ENCODE data around the gene KANK3. TPM values are rescaled to one million over a fixed set of nuclear protein-coding genes. Genes with fewer than 3 reads are reported as not detected.
"Not testable (repeated sequence)": the region's sequence is repeated elsewhere in the genome, so short reads cannot be mapped to it uniquely, and the experiment has no call there.

Gene KANK3
- total RNA-seq, 1 donor from 2014 or later, result 7.7 TPM

DNA sequence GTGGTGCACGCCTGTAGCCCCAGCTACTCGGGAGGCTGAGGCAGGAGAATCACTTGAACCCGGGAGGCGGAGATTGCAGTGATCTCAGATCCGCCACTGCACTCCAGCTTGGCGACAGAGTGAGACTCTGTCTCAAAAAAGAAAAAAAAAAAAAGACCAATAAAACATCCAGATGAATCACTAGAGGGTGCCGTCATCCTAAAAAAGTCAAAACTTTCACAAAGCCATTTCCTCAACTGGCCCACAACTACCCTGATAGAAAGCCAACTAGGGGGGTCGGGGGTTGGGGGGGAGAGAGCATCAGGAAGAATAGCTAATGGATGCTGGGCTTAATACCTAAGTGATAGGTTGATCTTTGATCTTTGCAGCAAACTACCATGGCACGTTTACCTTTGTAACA is 24.2 kb downstream of the KANK3 start:
- DNase-seq (ENCODE audit: low spot score), result not testable (repeated sequence)

DNA sequence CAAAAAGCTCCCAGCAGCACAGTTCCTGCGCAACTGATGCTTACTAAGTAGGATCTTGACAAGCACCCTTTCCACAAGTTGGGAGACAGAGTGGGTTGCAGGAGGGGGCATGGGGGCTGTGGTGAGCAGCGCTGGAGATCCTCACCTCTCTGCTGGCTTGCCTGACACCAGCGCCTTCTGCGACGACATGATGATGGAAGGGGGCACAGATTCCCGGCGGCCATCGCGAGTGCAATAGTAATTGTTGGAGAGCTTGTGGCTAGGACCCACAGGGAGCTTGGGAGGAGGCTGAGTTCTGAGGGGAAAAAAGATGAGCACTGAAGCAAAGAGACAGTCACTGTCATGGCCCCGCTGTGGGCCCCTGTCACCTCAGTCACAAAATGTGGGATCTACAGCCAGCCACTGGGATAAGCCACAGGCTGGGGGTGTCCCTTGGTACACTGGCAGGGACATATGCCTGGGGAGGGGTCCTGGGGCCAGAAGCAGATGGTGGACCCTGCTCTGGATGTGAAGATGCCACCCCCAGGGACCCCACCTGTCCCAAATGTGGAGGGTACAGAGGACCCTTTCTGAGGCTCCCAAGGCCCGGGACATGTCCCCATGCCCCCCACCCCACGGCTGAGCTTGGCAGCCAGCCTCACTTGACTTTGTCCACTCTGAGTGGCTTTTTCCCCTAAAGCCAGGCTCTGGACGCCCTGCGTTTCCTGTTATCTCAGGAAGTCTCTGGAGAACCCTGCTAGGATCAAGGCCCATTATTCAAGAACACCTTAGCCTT is 26.5 kb downstream of the KANK3 start:
- no peak for DNase-seq (ENCODE audit: low spot score)

DNA sequence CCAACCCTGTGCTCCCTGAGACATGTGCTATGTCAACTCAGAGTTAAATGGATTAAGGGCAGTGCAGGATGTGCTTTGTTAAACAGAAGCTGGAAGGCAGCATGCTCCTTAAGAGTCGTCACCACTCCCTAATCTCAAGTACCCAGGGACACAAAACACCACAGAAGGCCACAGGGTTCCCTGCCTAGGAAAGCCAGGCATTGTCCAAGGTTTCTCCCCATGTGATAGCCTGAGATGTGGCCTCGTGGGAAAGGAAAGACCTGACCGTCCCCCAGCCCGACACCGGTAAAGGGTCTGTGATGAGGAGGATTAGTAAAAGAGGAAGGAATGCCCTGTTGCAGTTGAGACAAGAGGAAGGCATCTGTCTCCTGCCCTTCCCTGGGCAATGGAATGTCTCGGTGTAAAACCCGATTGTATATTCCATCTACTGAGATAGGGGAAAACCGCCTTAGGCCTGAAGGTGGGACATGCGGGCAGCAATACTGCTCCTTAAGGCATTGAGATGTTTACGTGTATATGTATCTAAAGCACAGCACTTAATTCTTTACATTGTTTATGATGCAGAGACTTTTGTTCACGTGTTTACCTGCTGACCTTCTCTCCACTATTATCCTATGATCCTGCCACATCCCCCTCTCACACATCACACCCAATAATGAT is 28.0 kb downstream of the KANK3 start:
- not testable (repeated sequence) for DNase-seq (ENCODE audit: low spot score)

DNA sequence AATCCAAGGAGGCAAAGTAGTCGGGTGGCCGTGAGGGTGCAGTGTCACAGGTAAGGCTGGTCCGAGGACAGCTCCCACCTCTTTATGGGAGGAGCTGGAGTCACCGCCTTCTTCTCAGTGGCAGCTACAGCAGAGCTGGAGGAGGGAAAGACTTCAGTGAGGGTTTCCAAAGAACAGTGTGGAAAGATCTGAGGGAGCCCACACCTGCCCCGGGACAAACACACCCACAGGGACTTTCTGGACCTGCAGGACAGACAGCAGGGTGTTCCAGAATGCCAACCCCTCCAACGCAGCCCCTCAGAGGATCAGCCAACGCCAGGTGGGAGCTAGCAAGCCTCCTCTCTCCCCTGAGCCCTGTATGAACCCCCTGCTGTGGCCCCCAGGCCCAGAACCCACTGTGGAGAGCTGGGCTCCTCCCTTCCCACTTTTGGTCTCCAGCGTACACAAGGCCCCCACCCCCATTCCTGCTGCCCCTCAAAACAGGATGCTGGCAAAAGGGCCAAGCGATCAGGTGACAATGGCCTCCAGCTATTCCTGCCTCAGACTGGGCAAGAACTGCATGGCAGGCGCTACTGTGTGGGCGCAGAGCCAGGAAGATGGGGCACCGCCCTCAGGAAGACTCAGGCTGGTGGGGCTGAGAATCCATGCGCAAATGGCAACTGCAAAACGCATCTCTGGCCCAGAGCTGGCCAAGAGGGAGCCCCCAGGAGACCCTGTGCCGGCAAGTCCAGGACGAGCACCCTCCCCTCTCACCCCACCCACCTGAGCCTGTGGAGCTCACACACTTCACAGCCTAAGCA is 31.4 kb downstream of the KANK3 start:
- no peak for DNase-seq (ENCODE audit: low spot score)

DNA sequence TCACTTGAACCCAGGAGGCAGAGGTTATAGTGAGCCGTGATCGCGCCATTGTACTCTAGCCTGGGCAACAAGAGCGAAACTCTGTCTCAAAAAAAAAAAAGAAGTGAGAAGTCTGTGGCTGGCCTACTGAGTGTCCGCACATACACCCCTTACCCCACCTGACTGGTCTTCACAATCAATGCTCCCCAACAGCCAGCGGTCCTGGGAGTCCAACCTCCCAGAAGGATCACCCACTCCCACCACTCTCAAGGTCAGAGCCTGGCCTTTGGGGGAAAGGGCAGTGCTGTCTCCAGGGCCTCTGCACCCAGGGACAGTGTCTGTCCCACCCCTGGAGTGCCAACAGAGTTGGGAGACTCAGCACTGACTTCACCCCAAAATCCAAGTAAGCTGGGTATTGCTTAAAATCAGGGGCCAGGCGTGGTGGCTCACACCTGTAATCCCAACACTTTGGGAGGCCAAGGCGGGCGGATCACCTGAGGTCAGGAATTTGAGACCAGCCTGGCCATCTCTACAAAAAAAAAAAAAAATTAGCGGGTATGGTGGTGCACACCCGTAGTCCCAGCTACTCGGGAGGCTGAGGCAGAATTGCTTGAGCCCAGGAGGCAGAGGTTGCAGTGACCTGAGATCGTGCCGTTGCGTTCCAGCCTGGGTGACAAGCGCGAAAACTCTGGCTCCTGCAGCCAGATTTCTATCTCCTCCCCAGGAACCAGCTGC is 32.6 kb downstream of the KANK3 start:
- no peak for DNase-seq (ENCODE audit: low spot score)

DNA sequence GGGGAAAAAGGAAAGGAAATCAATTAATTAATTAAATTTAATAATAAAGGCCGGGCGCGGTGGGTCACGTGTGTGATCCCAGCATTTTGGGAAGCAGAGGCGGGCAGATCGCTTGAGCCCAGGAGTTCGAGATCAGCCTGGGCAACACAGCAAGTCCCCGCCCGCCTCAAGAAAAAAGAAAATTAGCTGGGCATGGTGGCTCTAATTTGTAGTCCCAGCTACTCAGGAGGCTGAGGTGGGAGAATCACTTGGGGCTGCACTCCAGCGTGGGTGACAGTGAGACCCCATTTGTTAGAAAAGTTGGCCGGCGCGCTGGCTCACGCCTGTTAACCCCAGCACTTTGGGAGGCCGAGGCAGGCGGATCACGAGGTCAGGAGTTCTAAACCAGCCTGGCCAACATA is 34.2 kb downstream of the KANK3 start:
- no peak for DNase-seq (ENCODE audit: low spot score)

DNA sequence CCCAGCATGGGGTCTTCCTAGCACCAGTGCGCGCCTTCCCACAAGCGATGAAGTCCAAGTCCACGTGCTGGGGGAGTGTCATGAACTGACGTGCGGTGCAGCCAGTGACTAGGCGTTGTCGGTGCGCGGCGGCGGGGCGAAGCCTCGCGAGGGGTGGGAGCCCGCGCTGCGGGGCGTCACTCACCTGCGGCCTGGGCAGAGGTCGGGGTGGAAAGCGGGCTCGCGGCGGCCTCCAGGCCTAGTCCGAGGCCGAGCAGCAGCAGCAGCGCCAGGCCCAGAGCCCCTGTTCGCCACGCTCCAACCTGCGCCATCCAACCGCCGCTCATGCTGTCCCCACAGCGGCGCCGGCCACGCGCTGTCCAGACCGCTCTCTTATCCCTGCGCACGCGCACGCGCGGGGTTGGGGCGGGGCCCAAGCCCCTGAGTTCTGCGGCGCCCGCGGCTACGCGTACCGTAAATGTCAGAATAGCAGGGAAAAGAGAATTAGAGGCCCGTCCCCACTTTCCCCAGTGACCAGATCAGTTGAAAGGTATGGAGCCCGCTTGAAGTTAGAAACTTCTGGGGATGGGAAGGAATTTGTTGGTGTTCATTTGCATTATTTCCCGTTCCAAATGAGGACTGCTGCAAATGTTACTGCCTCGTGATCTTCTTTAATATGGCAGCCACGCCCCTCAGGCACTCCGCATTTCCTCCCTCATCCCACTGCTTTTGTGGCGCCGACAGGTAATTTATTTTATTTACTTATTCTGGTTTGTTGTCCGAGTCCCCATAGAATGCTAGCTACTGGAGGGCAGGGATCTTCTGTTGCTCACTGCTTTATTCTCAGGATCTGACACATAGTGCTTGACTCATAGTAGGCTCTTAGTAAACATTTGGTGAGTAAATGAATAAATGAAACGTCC is 34.8 kb downstream of the KANK3 start, which contains the start of gene CD320:
Gene CD320, minus strand, starts transcription at position 394 of the 902 bp plus-strand sequence. Its CDS starts 68 bp downstream, at position 326.
- DNase-seq (ENCODE audit: low spot score), result peak; percentile 92

DNA sequence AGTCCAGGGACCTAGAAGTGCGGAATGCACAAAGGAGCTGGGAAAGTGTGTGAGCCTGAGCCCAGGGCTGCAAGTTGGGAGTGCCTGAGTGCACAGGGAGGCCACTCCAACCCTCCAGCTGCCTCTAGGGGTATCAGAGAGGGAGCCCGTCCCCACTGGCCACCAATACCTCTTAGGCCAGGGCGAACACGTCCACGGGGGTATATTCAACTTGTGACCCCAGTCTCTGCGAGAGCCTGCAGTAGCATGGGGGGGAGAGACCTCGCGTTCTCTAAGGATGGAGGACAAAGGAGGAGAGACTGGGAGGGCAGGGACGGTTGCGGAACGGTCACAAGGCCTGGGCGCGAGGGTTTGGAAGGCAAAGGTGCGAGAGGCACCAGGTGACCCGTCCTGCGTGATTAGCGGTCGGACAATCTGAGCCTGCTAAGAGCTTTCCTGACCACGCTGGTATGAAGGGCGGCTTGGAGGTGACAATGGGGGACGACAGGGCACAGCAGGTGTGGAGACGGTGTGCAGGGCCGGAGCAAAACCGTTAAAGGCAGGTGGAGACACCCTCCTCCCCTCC is 35.6 kb downstream of the KANK3 start:
- DNase-seq (ENCODE audit: low spot score), result peak; percentile 7

DNA sequence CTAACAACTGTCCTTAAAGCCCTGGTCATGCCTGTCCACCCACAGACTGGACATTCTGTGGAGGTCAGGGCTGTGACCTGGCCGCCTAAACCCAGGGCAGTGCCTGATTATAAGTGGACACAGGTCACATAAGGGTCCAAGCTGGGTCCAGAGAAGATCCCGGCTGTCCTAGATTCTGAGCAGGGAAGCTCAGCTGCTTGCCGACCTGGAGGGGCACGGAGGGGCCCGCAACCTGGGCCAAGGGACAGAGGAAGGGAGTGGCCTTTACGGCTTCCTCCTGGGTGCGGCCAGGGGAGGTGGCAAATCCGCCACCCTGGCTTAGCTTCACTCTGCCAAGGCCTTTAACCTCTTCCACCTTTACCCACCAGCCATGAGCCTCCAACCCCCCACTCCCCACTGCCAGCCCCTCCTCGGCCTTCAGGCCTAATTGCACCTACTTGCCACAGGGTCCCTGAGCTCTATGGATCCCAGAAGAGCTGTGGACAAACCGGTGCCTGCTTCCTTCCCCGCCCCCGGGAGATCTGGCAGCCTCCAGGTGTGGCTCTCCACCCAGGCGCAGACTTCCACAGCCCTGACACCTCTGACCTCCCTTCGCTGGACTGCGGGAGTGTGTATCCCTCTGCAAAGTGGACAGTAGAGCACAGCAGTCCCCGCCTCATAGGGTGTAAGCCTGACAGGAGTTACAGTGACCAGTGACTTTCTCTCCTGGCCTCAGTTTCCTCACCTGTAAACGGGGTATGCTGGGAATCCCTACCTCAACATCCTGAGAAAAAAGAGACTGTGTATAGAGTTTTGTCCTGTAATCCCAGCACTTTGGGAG is 36.6 kb downstream of the KANK3 start:
- peak; percentile 10 for DNase-seq (ENCODE audit: low spot score)

DNA sequence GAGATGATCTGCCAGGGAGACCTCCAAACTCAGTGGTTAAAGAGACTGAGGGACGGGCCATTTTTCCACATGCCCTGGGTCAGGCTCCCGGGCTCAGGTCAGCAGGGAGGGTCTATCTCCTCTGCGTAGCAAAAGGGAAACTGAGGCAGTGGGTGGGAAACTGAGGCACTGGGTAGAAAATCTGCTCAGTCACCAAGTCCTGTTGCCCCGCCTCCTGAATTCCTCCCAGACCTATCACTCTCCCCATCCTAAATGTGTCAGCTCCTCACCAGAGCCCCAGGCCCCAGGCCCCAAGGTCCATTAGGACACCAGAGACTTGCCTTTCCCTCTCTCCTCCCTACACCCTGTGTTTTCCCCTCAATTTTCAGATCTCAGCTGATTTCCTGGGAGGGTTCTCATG is 37.3 kb downstream of the KANK3 start:
- peak; percentile 5 for DNase-seq (ENCODE audit: low spot score)

DNA sequence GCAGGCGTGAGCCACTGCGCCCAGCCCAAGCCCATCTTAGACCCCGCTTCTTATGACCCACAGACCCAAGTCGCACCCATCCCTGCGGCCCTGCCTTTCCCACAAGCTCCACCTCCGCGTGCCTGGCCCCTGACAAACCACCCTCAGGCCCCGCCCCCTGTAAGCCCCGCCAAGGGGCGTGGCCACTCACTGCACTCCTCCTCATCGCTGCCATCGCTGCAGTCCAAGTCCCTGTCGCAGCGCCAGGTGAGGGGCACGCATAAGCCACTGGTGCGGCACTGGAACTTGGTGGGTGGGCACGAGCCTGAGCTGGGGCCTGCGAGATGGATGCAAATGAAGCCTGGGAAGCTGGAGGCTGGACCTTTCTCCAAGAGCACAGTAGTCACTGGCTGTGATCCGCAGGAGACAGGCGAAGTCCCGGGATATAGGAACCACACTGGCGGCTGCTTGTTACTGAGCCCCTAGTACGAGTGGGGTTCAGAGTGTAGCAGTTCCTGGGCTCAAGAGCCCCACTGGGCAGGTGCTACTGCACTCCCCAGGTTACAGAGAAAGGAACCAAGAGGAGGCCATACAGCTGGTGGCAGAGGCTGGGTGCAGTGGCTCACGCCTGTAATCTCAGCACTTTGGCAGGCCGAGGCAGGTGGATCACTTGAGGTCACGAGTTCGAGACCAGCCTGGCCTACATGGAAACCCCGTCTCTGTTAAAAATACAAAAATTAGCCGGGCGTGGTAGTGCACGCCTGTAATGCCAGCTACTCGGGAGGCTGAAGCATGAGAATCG is 38.0 kb downstream of the KANK3 start:
- peak; percentile 9 for DNase-seq (ENCODE audit: low spot score)

DNA sequence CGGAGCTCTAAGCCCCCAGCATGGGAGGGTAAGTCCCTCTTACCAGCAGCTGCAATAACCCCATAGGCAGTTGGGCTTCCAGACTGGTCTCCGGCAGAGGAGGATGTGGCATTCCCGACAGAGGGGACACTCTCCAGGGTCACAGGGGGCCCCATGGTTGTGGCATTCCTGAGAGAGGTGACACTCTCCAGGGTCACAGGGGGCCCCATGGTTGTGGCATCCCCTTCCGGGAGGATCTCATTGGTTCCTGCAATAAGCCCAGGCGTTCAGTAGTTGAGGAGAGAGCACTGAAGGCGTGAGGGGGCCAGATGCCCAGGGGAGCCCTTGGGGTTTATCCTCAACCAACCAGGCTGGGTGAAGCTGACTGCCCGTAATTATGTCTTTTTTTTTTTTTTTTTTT is 40.3 kb downstream of the KANK3 start:
- peak; percentile 6 for DNase-seq (ENCODE audit: low spot score)

DNA sequence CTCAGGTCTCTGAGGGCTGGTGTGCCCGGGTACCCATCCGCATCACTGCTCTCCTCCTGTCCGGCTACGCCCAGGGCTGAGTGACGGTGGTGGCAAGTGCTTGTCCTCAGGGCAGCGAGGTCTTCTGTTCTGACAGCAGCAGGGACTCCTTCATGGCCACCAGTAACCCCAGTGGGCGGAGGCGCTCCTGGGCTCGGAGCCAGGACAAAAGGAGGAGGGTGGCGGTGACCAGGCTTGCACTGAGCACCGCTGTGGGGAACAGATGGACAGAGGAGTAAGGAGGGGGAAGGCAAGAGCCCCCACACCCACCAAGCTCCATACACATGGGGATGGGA is 40.7 kb downstream of the KANK3 start:
- peak; percentile 9 for DNase-seq (ENCODE audit: low spot score)

DNA sequence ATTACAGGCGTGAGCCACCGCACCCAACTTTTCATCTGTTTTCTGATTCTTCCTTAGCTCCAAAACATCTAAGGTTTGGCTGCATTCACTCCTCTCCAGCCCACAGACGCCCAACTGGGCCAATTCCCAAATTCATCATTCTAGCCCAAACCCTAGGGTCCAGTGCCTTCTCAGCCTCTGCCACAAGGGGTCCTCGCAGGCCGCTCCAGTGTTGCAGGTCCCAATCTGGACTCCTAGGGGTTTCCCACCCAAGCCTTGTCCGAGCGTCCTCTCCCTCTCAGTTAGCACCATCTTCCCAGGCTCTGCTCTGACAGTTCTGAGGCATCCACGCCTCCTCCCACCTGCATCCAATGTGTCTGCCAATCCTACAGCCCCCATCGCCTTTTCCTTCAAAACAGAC is 51.7 kb downstream of the KANK3 start:
- not testable (repeated sequence) for DNase-seq (ENCODE audit: low spot score)

DNA sequence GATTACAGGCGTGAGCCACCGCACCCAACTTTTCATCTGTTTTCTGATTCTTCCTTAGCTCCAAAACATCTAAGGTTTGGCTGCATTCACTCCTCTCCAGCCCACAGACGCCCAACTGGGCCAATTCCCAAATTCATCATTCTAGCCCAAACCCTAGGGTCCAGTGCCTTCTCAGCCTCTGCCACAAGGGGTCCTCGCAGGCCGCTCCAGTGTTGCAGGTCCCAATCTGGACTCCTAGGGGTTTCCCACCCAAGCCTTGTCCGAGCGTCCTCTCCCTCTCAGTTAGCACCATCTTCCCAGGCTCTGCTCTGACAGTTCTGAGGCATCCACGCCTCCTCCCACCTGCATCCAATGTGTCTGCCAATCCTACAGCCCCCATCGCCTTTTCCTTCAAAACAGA is 66.6 kb downstream of the KANK3 start:
- not testable (repeated sequence) for DNase-seq (ENCODE audit: low spot score)

All from mucosa of gallbladder (tissue), 1 donor.